HK-2 (cell line): Measurements from ENCODE around the gene DUSP18.
"Not testable (repeated sequence)": the region's sequence is repeated elsewhere in the genome, so short reads cannot be mapped to it uniquely, and the experiment has no call there.

Experiments
- DNase-seq: peaks from one replicate; pipeline ENCODE4 v3.0.0-alpha.2; 2018; ENCODE audit not compliant: unreplicated experiment

DUSP18 gene

DNA sequence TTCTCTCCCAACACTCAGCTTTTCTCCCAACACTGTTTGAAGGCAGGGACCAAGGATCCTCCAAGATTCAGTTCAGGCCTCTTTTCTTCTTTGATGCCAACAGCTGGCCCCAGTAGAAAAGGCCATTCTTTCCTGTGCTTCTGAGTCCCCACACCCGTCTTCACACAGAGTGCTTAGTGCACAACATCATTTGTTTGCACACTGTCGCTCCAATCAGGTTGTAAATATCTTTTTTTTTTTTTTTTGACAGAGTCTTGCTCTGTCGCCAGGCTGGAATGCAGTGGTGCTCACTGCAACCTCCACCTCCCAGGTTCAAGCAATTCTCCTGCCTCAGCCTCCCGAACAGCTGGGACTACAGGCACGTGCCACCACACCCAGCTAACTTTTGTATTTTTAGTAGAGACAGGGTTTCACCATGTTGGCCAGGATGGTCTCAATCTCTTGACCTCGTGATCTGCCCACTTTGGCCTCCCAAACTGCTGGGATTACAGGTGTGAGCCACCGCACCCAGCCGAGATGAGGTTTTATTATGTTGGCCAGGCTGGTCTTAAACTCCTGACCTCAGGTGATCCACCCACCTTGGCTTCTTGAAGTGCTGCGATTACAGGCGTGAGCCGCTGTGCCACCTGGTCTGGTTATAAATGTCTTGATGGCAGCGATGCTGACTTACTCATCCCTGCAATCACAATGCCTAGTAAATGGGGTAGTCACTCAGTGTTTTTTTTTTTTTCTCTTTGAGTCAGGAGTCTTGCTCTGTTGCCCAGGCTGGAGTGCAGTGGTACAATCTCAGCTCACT lies 12.4 kb upstream of the DUSP18 start:
- not testable (repeated sequence) for DNase-seq

DNA sequence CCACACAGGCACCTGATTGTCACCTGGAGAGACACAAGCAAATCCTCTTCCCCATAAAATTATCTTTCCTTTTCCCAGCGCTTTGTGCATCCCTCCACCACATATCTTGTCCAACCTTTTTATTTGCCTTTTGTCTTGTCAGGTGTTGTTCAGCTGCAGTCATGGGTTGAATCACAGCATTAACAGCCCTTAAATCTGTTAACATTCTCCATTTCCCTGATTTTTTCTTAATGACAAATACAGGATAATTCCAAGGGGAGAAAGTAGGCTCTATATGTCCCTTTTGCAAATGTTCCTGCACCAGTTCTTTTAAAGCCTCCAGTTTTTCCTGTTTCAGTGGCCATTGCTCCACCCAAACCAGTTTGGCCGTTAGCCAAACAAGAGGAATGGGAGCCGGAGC lies 8.9 kb upstream of the DUSP18 start:
- DNase-seq = not testable (repeated sequence)

GRCh38 chr22:30675436-30675835 lies 7.8 kb upstream of the DUSP18 start:
- no peak for DNase-seq

GRCh38 chr22:30674482-30674881 lies 6.8 kb upstream of the DUSP18 start:
- no peak for DNase-seq

GRCh38 chr22:30673136-30673535 lies 5.5 kb upstream of the DUSP18 start:
- no peak for DNase-seq

DNA sequence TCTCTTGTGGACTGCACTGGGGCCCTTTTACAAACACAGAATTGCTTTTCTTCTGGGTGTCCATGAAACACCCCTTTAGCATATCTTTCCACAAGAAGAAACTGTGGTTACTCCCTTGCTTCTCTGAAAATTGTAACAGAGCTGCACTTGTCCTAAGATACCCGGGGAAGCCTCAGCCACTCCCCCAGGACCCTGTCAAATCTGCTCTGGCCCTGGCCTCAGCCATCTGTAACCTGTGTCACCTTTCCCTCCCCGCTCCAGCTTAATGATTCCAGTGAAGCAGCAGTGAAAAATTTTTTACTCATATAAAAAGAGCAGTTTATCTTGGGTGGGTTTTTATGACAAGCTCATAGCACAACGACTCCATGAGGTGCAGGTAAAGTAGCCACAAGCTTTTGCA lies 3.4 kb upstream of the DUSP18 start:
- no peak for DNase-seq

DNA sequence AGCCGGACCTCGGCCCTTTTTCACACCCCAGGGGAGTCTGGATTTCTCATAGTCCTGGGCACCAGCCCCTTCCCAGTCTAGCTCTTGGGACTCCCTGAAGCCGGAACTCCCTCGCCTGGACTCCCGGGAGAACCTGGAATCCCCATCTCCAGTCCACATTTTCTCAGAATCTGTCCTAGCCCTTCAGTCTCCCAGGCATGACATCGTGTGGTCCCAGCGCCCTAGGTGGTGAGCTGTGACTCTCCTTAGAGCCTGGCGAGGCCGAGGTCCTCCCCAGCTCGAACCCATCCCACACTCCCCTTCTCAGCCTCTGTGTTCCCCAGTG lies 673 bp upstream of the DUSP18 start:
- DNase-seq = no peak

DNA sequence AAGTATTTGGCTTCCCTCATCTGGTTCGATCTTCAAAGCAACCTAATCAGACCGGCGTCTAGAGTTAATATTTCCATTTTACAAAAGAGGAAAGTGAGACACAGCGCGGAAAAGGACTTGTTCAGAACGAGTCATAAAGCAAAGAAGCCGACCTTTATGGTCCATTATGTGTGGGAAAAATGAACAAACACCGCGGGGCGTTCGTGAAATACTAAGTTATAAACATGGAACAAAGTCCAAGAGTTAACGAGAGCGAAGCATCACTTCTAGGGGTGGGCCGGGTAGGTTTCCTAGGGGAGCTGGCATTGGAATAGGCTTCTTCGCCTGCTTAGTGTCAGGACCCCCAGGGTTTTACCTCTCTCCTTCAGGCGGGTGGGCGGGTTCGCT lies 575 bp downstream of the DUSP18 start:
- no peak for DNase-seq

GRCh38 chr22:30665786-30666185 lies 1.9 kb downstream of the DUSP18 start:
- DNase-seq = no peak

GRCh38 chr22:30665266-30665665 lies 2.4 kb downstream of the DUSP18 start:
- DNase-seq = no peak

DNA sequence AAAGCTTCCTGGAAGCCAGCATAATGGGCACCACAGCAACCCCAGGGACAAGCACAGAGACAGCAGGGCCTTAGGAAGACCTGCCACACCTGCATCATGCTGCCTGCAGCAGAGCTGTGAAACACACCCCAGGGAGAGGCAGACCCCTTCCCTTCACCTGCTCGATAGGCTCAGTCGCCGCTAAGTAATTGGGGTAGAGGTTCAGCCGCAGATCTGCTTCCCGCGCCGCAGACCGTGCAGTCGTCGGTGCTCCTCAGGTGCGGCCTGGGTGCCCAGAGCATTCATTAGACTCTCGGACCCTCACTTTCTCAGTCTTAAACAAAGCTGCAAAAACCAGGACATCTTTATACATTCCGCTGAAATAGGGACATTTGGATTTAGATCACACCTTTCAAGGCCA lies 2.9 kb downstream of the DUSP18 start:
- no peak for DNase-seq

DNA sequence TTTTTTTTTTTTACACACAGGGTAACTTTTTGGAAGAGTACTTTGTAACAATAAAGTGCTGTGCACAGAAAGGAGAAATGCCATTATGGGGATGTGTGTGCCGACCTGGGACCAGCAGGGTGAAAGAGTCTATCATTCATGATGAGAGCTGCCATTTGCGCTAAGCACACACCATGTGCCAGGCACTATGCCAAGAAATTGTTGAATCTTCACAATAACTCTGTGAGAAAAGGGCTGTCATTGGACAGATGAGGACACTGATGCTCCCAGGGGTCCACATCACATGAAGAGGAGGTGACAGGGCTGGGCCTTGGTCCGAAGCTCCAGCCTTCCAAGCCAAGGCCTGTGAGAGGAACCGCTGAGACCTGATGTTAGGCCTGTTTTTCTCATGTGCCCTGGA lies 5.6 kb downstream of the DUSP18 start:
- DNase-seq = no peak

DNA sequence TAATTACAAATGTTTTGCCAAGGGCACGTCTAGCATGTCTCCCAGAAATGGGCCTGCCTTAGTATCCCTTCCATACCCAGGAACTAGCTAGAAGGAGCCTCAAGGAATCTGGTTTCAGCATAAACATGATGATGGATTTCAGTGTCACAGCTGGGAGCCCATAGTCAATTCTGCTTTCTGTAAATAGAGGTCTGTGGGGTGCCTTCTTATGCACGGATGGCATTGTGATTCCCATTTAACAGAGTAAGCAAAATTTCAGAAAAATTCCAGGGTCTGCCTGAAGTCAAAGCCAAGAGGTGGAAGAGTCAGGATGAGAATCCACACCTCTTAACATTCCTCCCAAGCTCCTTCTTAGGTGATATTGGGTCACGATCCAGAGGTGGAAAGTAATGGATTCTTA lies 12.1 kb downstream of the DUSP18 start:
- no peak for DNase-seq

GRCh38 chr22:30654361-30654760 lies 13.3 kb downstream of the DUSP18 start:
- no peak for DNase-seq

- no peak for DNase-seq
Measured at GRCh38 chr22:30652852-30653251, 14.8 kb downstream of the DUSP18 start.

- no peak for DNase-seq
Measured at GRCh38 chr22:30650508-30651116, 17.1 kb downstream of the DUSP18 start.

DNA sequence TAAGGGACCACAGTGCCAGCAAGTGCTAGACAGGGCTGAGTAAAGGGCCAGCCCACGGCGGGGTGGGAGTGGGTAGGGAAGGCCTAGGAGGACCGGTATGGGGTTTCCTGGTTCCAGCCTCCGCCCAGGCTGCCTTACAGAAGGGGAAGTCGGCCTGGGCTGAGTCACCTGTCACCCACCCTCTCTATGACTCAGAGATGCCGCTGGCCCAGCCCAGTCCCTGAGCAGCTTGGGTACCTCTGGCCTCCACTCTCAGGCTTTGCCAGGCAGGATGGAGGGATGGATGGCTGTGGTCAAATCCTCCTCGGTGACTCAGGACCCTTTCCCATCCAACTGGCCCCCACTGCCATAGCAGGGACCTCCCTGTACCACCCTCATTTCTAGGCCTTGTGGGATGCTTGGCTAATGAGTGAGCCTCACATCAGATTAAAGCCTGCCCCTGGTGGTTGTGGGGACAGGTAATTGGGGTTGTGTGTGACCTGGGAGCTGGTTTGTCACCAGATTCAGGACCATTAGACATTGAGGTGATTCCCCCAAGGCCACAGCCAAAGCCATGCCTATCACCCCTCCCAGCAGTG lies 18.2 kb downstream of the DUSP18 start:
- peak; percentile 78 for DNase-seq

DNA sequence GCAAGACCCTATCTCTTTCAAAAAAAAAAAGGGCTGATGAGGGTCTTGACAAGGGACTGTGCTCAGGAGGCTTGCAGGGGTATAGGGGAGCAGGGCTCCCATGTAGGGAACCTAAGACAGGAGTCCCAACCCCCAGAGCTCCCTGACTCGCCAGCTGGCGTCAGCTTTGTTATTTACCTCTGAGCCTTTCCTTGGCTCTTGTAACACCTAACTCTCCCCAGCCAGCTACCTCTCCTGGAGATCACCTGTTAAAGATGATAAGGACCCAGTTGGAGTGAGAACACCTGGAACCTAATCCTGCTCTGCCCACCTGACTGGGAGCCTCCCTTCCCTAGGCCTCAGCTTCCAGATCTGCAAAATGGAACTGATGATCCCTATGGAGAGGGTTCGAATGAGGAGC lies 18.9 kb downstream of the DUSP18 start:
- DNase-seq = no peak

DNA sequence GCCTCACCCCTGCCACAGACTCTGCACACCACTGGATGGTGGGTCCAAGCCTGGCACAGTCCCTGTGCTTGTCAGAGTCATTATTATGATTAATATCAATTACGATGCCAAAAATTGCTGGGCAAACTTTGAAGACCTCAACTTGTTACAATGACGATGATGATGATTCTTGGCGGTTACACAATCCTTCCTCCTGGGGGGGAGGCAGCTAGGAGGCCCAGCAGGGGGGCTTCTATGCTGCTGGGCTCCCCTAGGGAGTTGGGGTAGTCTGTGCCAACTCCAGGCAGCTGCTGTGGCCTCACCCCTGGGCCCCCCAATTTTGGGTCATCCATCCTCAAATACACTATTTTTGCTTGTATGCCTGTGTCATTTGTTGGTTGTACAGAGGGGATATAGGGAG lies 20.1 kb downstream of the DUSP18 start:
- no peak for DNase-seq

DNA sequence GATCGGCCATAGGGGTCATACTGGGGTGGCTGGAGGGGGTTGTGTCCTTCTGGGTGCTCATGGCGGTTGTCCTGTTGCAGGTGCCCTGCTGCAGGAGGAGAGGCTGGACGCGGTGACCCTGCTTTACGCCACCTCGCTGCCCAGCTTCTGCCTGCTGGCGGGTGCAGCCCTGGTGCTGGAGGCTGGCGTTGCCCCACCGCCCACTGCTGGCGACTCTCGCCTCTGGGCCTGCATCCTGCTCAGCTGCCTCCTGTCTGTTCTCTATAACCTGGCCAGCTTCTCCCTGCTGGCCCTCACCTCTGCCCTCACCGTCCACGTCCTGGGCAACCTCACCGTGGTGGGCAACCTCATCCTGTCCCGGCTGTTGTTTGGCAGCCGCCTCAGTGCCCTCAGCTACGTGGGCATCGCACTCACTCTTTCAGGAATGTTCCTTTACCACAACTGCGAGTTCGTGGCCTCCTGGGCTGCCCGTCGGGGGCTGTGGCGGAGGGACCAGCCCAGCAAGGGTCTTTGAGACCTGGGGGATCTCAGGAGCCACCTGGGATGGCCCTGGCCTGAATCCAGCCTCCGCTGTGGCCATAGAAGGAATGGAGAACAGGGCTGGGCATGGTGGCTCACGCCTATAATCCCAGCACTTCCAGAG lies 21.0 kb downstream of the DUSP18 start:
- no peak for DNase-seq

DNA sequence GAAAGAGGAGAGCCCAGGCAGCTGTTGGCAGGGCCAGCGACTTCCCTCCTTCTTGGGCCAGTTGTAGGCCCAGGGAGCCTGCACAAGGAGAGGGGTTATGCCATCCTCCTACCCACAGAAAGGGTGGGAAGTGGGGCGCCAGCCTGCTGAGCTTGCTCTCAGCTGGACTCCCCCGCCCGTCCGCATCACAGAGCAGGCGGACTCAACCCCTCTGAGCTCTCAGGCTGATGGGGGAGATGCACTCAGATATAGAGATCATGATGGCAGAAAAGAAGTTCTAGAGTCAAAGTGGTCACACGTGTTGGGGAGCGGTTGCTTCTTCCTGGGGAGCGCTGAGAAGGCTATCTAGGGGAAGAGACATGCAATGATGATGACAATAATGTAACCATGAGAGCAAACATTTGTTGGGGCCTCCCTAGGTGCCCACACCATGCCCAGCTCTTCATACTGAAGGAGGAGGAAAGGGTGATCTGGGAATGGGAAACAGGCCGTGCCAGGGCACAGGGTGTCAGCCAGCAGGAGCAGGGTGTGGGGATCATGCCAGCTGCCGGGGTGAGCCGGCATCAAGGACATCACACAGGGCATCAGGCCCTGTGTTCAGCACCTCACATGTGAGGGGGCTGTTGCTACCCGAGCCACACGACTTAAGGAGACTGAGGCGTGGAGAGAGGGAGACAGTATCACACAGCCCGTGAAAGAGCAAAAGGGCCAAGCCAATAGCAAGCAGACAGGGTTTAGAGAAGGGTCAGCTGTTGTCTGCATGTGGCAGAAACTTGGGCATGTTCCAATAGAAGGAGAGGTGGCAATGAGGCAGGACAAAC lies 24.4 kb downstream of the DUSP18 start:
- no peak for DNase-seq

DNA sequence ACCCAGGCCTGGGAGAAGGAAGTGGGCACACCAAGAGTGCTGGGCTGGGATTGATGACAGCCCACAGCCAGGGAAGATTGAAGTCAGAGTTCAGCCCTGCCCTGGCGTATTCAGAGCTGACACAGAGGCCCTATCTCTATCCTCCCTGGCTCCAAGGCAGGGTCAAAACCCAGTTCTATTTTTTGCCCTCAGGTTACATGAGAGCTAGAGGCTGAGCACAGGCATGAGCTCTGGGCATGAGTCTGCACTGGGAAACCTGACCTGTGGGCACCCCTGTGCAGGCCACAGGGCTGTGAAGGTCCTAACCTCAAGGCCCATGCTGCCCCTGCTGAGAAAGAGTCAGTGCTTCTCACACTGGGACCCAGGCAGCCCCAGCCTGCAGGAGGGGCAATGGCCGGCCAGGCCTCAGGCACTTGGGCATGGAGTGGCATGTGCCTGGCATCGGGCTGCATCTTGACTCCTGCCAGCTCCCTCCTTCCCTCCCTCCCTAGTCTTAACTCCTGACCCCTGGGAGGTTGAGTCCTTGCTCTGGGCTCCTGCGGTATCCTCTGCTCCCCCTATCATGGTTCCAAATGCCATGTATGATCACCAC lies 26.7 kb downstream of the DUSP18 start:
- DNase-seq = no peak
